Osteoblast (primary cell): ENCODE results near the gene AGBL2. TPM values are rescaled to one million over a fixed set of nuclear protein-coding genes. Genes with fewer than 3 reads are reported as not detected.

Source experiments
- DNase-seq: peaks from one replicate; pipeline ENCODE4 v3.0.0; 2011; ENCODE audit warnings: low spot score, mixed read lengths; ENCODE audit not compliant: insufficient read length; ENCODE audit errors: missing footprints
- H2AFZ ChIP-seq: 2 replicates; pipeline ENCODE4 v1.6.0; 2011; ENCODE audit warnings: mild to moderate bottlenecking, low read length
- H3K27ac ChIP-seq: 2 replicates; pipeline ENCODE4 v1.5.1; 2011; ENCODE audit warnings: mild to moderate bottlenecking, low read depth, low read length, moderate library complexity
- H3K27me3 ChIP-seq: 2 replicates; pipeline ENCODE4 v1.6.0; 2012; ENCODE audit warnings: mild to moderate bottlenecking, control low read depth, inconsistent platforms, low read length, moderate library complexity; ENCODE audit not compliant: insufficient read depth
- H3K36me3 ChIP-seq: 2 replicates; pipeline ENCODE4 v1.5.1; 2011; ENCODE audit warnings: mild to moderate bottlenecking, low read length, control low read depth, moderate library complexity; ENCODE audit not compliant: insufficient read depth
- H3K4me1 ChIP-seq: 2 replicates; pipeline ENCODE4 v1.5.1; 2011; ENCODE audit warnings: mild to moderate bottlenecking, low read length, control low read depth, moderate library complexity; ENCODE audit not compliant: insufficient read depth
- H3K4me2 ChIP-seq: 2 replicates; pipeline ENCODE4 v1.6.0; 2011; ENCODE audit warnings: mild to moderate bottlenecking, low read length; ENCODE audit not compliant: insufficient read depth
- H3K4me3 ChIP-seq: fragments of 200-600 bp; sonication (generic); 3 replicates; pipeline ENCODE4 v1.5.1; 2012; ENCODE audit warnings: mild to moderate bottlenecking, low read length, inconsistent platforms; ENCODE audit not compliant: insufficient read depth
- H3K79me2 ChIP-seq: 2 replicates; pipeline ENCODE4 v1.6.0; 2012; ENCODE audit warnings: mild to moderate bottlenecking, low read length, control low read depth, inconsistent platforms; ENCODE audit not compliant: insufficient read depth
- H3K9me3 ChIP-seq: 2 replicates; pipeline ENCODE4 v1.5.1; 2011; ENCODE audit warnings: low read depth, low read length, control low read depth
- H4K20me1 ChIP-seq: 2 replicates; pipeline ENCODE4 v1.6.0; 2012; ENCODE audit warnings: mild to moderate bottlenecking, low read length, control low read depth; ENCODE audit not compliant: insufficient read depth
- CTCF ChIP-seq: IDR thresholded peaks from 2 replicates; pipeline ENCODE4 v1.5.1; 2011; ENCODE audit warnings: mild to moderate bottlenecking, low read depth, low read length, moderate library complexity; ENCODE audit errors: extremely low read depth
- total RNA-seq: library from RNA; depleted of rRNA; stranded (reverse); fragments of >200 nt; gene quantifications from 2 replicates; pipeline ENCODE4 v1.2.3, GENCODE V29; 2012

The AGBL2 gene
- total RNA-seq, 1 donor = 2.2 TPM

- H3K4me1 ChIP-seq = no peaks in the 10 kb centered on the region
- no peak for DNase-seq
- H3K79me2 ChIP-seq = peaks cover 11% of the 10 kb centered on the region
- H3K27me3 ChIP-seq = no peaks in the 10 kb centered on the region
- no peak overlapping the region for H2AFZ ChIP-seq
- no peak overlapping the region for H3K4me2 ChIP-seq
- H3K9me3 ChIP-seq = no peaks in the 10 kb centered on the region
- H3K4me3 ChIP-seq = no peak overlapping the region
- peaks cover 3% of the 10 kb centered on the region for H4K20me1 ChIP-seq
- no peak overlapping the region for H3K27ac ChIP-seq
- no peak for TF ChIP-seq CTCF
- H3K36me3 ChIP-seq = peaks cover 93% of the 10 kb centered on the region
Measured at GRCh38 chr11:47732271-47732670, 17.1 kb upstream of the AGBL2 start.

GRCh38 chr11:47731475-47731874 lies 16.3 kb upstream of the AGBL2 start:
- H3K27ac ChIP-seq = no peak overlapping the region
- H3K4me1 ChIP-seq = no peaks in the 10 kb centered on the region
- no peak for DNase-seq
- no peak for TF ChIP-seq CTCF
- no peaks in the 10 kb centered on the region for H3K9me3 ChIP-seq
- no peak overlapping the region for H3K4me3 ChIP-seq
- H3K4me2 ChIP-seq = no peak overlapping the region
- peaks cover 11% of the 10 kb centered on the region for H3K79me2 ChIP-seq
- peaks cover 93% of the 10 kb centered on the region for H3K36me3 ChIP-seq
- H3K27me3 ChIP-seq = no peaks in the 10 kb centered on the region
- peaks cover 8% of the 10 kb centered on the region for H4K20me1 ChIP-seq
- no peak overlapping the region for H2AFZ ChIP-seq

- no peaks in the 10 kb centered on the region for H3K27me3 ChIP-seq
- no peak overlapping the region for H3K4me3 ChIP-seq
- H2AFZ ChIP-seq = no peak overlapping the region
- TF ChIP-seq CTCF = no peak
- peaks cover 18% of the 10 kb centered on the region for H4K20me1 ChIP-seq
- peaks cover 95% of the 10 kb centered on the region for H3K36me3 ChIP-seq
- H3K4me2 ChIP-seq = no peak overlapping the region
- no peak overlapping the region for H3K27ac ChIP-seq
- no peak for DNase-seq
- peaks cover 11% of the 10 kb centered on the region for H3K79me2 ChIP-seq
- peaks cover 2% of the 10 kb centered on the region for H3K4me1 ChIP-seq
- no peaks in the 10 kb centered on the region for H3K9me3 ChIP-seq
Measured at GRCh38 chr11:47726878-47727514, 11.8 kb upstream of the AGBL2 start.

- H3K27ac ChIP-seq = no peak overlapping the region
- H3K4me1 ChIP-seq = peaks cover 2% of the 10 kb centered on the region
- no peak overlapping the region for H3K4me3 ChIP-seq
- no peak overlapping the region for H2AFZ ChIP-seq
- no peak overlapping the region for H3K4me2 ChIP-seq
- peaks cover 11% of the 10 kb centered on the region for H3K79me2 ChIP-seq
- peaks cover 94% of the 10 kb centered on the region for H3K36me3 ChIP-seq
- TF ChIP-seq CTCF = no peak
- no peaks in the 10 kb centered on the region for H3K27me3 ChIP-seq
- H3K9me3 ChIP-seq = no peaks in the 10 kb centered on the region
- no peak for DNase-seq
- peaks cover 18% of the 10 kb centered on the region for H4K20me1 ChIP-seq
Measured at GRCh38 chr11:47726118-47726442, 10.9 kb upstream of the AGBL2 start.
